Measurements from ENCODE around the gene ST8SIA4.

Gene ST8SIA4

DNA sequence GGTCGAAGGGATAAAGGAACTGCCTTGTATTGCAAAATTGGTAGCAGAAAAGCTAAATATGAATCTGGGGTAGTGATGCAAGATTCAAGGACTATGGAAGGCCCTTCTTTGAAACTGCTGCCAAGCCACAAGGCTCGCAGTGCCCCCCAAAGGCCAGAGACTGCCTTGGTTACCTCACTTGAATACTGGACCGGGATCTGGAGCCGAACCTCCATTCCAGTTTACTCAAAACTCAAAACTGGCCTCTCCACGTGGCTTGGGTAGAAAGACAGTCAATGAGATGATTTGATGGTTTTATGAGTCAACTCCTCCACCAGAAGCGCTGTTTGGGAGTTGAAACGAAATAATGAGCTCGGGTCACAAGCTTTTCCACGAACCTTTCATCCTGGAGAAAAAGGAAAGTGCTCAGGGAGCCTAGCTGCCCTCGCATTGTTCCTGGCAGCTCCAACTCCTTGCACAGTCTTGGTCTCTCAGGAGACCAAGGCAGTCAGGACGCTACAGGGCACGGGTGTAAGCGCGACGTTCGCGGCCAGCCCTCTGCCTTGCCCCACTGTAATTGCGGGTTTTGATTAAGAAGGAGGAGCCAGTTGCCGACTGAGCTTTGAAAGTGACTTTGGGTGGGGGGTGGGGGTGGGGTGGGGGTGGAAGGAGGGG, 2.8 kb downstream of the ST8SIA4 start:
- Histone ChIP-seq H3K4me1 (ENCODE audit: control insufficient read depth, insufficient read depth, low read length, unreplicated experiment) (peaks cover 18% of the 10 kb centered on the region), H3K36me3 (ENCODE audit: insufficient read depth, low read length) (no peaks in the 10 kb centered on the region), H3K27ac (ENCODE audit: low read depth, low read length) (peak overlapping the region; percentile 31), H3K79me2 (ENCODE audit: control insufficient read depth, insufficient read depth, low read length, unreplicated experiment) (no peaks in the 10 kb centered on the region), H2AFZ (ENCODE audit: low read length, unreplicated experiment) (peak overlapping the region; percentile 40), H3K4me3 (ENCODE audit: low read depth, low read length) (peak overlapping the region; percentile 79), H3K27me3 (ENCODE audit: insufficient read depth, low read length) (peaks cover 30% of the 10 kb centered on the region)

DNA sequence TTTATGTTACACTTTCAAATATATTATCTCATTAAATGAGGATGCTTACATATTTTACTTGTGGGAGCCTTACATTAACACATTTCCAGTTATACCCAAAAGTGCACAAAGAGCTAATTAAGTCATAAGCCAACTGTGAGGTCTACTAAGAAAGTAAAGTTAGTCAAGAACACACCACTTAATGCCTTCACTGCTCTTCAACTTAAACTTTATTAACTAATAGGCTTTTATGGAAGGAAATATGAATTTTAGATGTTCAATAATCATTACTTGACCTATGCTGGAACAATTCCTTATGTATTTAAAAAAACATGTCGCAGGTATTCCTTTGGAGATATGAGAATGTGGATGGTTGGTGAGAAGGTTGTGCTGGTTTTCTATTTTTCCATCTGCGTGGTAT, 3.4 kb downstream of the ST8SIA4 start:
- peak overlapping the region; percentile 40 for H2AFZ ChIP-seq (ENCODE audit: low read length, unreplicated experiment)
- H3K27ac ChIP-seq (ENCODE audit: low read depth, low read length), result peak overlapping the region; percentile 31; the same call in 1 of the 2 replicates
- peaks cover 24% of the 10 kb centered on the region for H3K27me3 ChIP-seq (ENCODE audit: insufficient read depth, low read length)

DNA sequence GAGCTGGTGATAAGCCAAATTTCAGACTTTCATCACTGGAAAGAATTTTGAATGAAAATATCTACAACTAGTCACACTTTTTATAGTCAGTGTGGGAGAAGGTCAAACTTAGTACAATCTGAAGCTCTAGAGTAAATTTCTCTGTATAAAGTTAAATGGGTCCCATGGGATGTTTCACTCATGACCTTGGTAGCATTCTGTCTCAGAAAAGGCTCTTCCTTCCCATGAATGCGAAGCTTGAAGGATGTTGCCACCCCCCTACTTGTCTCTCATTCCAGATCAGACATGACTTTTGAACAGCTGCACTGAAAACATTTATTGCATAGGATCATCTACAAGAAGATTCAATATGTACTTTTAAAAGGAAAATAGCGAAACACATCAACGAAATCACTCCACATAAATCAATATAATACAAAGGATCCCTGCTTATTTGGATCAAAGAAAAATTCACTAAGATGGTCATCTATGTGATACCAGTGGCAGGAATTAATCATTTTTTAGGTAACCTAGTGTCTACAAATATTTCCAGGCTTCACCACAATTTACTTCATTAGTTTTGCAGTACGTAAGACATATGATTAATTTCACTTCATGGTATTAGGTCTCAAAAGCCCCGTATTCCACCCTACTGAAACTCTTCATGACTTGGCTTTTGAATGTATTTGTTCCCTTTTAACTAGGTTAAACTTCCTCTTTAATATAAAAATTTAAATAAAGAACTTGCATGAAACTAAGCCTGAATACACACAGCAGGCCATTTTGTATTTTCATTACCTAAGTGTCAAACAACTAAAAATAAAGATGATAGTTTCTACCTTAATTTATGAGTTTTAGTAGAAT, 4.4 kb downstream of the ST8SIA4 start:
- Histone ChIP-seq H2AFZ (ENCODE audit: low read length, unreplicated experiment) (no peak overlapping the region), H3K27me3 (ENCODE audit: insufficient read depth, low read length) (peaks cover 14% of the 10 kb centered on the region), H3K27ac (ENCODE audit: low read depth, low read length) (no peak overlapping the region), H3K79me2 (ENCODE audit: control insufficient read depth, insufficient read depth, low read length, unreplicated experiment) (no peaks in the 10 kb centered on the region), H3K36me3 (ENCODE audit: insufficient read depth, low read length) (no peaks in the 10 kb centered on the region), H3K4me3 (ENCODE audit: low read depth, low read length) (no peak overlapping the region), H3K4me1 (ENCODE audit: control insufficient read depth, insufficient read depth, low read length, unreplicated experiment) (peaks cover 18% of the 10 kb centered on the region)

More for the DNA sequence above, 3.4 kb downstream of the ST8SIA4 start:
- peaks cover 18% of the 10 kb centered on the region for H3K4me1 ChIP-seq (ENCODE audit: control insufficient read depth, insufficient read depth, low read length, unreplicated experiment)
- no peaks in the 10 kb centered on the region for H3K36me3 ChIP-seq (ENCODE audit: insufficient read depth, low read length)
- peak overlapping the region; percentile 79 for H3K4me3 ChIP-seq (ENCODE audit: low read depth, low read length)
- H3K79me2 ChIP-seq (ENCODE audit: control insufficient read depth, insufficient read depth, low read length, unreplicated experiment), result no peaks in the 10 kb centered on the region

DNA sequence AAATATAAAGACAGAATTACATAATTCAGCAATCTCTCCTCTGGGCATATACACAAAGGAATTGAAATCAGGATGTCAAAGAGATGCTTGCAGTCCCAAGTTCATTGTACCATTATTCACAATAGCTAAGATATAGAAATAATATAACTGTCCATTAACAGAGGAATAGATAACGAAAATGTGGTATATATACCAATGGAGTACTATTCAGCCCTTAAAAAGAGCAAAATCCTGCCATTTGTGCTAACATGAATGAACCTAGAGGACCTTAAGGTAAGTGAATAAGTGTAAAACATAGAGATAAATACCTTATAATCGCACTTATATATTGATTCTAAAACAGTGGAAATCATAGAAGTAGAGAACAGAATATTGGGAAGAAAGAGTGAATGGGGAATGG, 7.0 kb downstream of the ST8SIA4 start:
- no peak overlapping the region for H2AFZ ChIP-seq (ENCODE audit: low read length, unreplicated experiment)
- H3K79me2 ChIP-seq (ENCODE audit: control insufficient read depth, insufficient read depth, low read length, unreplicated experiment), result no peaks in the 10 kb centered on the region
- H3K27me3 ChIP-seq (ENCODE audit: insufficient read depth, low read length), result no peaks in the 10 kb centered on the region
- no peak overlapping the region for H3K27ac ChIP-seq (ENCODE audit: low read depth, low read length)
- peaks cover 16% of the 10 kb centered on the region for H3K4me1 ChIP-seq (ENCODE audit: control insufficient read depth, insufficient read depth, low read length, unreplicated experiment)
- H3K4me3 ChIP-seq (ENCODE audit: low read depth, low read length), result no peak overlapping the region
- H3K36me3 ChIP-seq (ENCODE audit: insufficient read depth, low read length), result no peaks in the 10 kb centered on the region

DNA sequence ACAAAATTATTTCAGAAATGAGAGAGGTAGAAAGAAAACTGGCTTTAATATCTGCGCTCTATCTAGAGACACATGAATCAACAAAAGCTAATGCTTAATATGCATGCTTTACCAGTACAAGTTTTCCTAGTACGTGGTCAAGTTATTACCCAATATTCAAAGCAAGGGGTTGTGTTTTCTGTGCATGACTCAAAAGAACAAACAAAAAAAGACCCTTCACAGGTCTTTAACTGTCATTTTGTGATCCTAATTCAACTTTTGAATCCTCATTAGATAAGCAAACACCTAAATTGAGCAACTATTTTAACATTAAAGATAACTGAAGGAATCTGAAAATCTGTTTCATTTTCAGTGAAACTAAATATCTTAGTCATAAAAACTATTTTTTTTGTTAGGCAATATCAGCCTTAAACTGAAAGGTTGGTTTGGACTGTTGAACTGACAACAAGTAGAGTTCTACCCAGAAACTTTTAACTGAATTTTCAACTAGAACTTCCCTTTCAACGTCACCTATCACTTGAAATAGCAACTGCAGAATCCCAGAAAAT, 12.5 kb downstream of the ST8SIA4 start:
- H3K79me2 ChIP-seq (ENCODE audit: control insufficient read depth, insufficient read depth, low read length, unreplicated experiment), result no peaks in the 10 kb centered on the region
- no peaks in the 10 kb centered on the region for H3K36me3 ChIP-seq (ENCODE audit: insufficient read depth, low read length)
- peaks cover 7% of the 10 kb centered on the region for H3K4me1 ChIP-seq (ENCODE audit: control insufficient read depth, insufficient read depth, low read length, unreplicated experiment)
- peak overlapping the region; percentile 76 for H2AFZ ChIP-seq (ENCODE audit: low read length, unreplicated experiment)
- peak overlapping the region; percentile 51 for H3K4me3 ChIP-seq (ENCODE audit: low read depth, low read length)
- no peaks in the 10 kb centered on the region for H3K27me3 ChIP-seq (ENCODE audit: insufficient read depth, low read length)
- H3K27ac ChIP-seq (ENCODE audit: low read depth, low read length), result peak overlapping the region; percentile 36

DNA sequence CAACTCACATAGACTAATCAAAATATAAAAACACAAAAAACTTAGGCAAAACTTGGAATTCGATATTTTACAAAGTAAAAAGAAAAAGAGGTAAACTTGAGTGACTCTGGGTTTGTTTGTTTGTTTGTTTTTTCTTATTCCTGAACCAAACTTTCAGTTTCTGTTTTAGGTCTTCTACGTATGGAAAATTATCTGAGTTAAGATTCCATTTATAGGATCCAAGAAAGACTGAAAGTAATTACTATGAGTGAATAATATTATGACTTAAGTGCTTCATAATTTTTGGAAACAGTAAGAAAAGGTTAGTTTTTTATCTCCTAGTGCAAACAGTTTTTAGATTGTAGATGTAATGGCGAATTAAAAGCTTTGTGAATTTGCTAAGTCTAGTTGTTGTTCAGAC, 13.2 kb downstream of the ST8SIA4 start:
- Histone ChIP-seq H3K4me1 (ENCODE audit: control insufficient read depth, insufficient read depth, low read length, unreplicated experiment) (peaks cover 7% of the 10 kb centered on the region), H3K36me3 (ENCODE audit: insufficient read depth, low read length) (no peaks in the 10 kb centered on the region), H2AFZ (ENCODE audit: low read length, unreplicated experiment) (peak overlapping the region; percentile 76), H3K27ac (ENCODE audit: low read depth, low read length) (peak overlapping the region; percentile 36), H3K27me3 (ENCODE audit: insufficient read depth, low read length) (no peaks in the 10 kb centered on the region), H3K4me3 (ENCODE audit: low read depth, low read length) (peak overlapping the region; percentile 51), H3K79me2 (ENCODE audit: control insufficient read depth, insufficient read depth, low read length, unreplicated experiment) (no peaks in the 10 kb centered on the region)

DNA sequence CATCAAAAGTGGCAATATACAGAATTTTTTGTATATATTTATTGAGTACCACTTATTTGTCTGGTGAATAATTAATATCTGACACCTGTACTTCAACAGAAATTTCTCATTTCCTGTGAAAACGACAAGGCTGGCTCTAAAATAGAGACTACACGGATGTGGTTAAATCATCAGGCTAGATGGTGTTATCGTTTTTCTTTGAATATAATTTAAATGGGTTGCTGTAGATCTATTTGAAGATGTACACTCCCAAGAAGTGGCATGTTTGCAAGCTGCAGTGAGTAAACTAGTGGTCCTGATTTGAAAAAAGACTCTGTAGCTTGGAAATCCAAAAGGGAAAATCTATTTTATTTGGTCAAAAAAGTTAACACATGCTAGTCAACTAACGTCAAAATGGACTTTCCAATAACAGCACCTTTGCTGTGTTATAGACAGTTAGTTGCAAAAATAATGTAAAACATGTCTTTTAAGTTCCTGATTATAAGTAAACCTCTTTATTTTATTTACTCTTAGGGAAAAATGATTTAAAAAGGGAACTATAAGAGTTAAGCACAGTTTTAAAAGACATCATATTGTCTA, 13.8 kb downstream of the ST8SIA4 start:
- H3K27me3 ChIP-seq (ENCODE audit: insufficient read depth, low read length), result no peaks in the 10 kb centered on the region
- peak overlapping the region; percentile 51 for H3K4me3 ChIP-seq (ENCODE audit: low read depth, low read length)
- no peaks in the 10 kb centered on the region for H3K36me3 ChIP-seq (ENCODE audit: insufficient read depth, low read length)
- no peaks in the 10 kb centered on the region for H3K79me2 ChIP-seq (ENCODE audit: control insufficient read depth, insufficient read depth, low read length, unreplicated experiment)
- H3K27ac ChIP-seq (ENCODE audit: low read depth, low read length), result no peak overlapping the region; the same call in 1 of the 2 replicates
- H2AFZ ChIP-seq (ENCODE audit: low read length, unreplicated experiment), result peak overlapping the region; percentile 61
- peaks cover 7% of the 10 kb centered on the region for H3K4me1 ChIP-seq (ENCODE audit: control insufficient read depth, insufficient read depth, low read length, unreplicated experiment)

DNA sequence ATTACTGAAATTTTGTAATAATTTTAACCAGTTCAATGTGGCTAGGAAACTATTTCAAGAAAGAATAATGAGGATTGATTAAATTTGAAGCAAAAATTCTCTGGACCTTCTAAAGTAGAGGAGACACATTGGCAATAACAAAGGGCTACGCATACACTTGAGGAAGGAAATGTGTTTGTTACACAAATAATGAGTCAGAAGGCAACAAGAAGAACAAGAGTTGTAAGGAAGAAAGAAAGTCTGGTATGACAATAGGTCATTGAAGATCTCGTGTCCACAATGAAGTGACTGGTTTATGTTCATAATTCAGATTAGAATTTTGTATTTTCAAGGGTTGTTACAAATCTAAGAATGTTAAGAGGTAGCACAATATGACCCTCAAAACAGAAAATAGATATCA, 25.8 kb downstream of the ST8SIA4 start:
- H3K4me3 ChIP-seq (ENCODE audit: low read depth, low read length), result no peak overlapping the region
- H2AFZ ChIP-seq (ENCODE audit: low read length, unreplicated experiment), result no peak overlapping the region
- peaks cover 3% of the 10 kb centered on the region for H3K4me1 ChIP-seq (ENCODE audit: control insufficient read depth, insufficient read depth, low read length, unreplicated experiment)
- H3K79me2 ChIP-seq (ENCODE audit: control insufficient read depth, insufficient read depth, low read length, unreplicated experiment), result no peaks in the 10 kb centered on the region
- H3K27me3 ChIP-seq (ENCODE audit: insufficient read depth, low read length), result no peaks in the 10 kb centered on the region
- no peak overlapping the region for H3K27ac ChIP-seq (ENCODE audit: low read depth, low read length)
- H3K36me3 ChIP-seq (ENCODE audit: insufficient read depth, low read length), result no peaks in the 10 kb centered on the region

DNA sequence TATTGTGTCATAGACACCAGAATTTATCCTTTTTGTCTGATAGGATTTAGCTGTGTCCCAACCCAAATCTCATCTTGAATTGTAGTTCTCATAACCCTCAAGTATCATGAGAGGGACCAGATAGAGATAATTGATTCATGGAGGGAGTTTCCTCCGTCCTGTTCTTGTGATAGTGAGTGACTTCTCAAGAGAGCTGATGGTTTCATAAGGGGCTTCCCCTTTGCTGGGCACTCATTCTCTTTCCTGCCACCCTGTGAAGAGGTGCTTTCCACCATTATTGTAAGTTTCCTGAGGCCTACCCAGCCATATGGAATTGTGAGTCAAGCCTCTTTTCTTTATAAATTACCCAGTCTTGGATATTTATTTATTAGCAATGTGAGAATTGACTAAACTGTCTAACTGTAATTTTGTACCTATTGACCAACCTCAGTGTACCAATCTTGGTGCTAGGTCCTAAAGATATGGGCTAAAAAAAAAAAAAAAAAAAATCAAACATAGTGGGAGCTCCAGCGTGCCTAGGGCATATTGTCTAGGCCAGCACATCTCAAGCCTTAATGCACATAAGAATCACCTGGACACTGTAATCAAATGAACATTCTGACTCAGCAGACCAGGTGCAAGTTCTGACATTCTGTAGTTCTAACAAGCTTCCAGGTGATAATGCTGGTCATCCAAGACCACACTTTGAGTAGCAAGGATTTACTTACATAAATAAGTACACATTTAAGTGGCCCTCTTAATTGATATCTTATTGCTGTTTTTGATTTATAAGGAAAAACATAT, 30.5 kb downstream of the ST8SIA4 start:
- Histone ChIP-seq H3K27ac (ENCODE audit: low read depth, low read length) (no peak overlapping the region), H3K79me2 (ENCODE audit: control insufficient read depth, insufficient read depth, low read length, unreplicated experiment) (no peaks in the 10 kb centered on the region), H3K36me3 (ENCODE audit: insufficient read depth, low read length) (no peaks in the 10 kb centered on the region), H3K4me3 (ENCODE audit: low read depth, low read length) (no peak overlapping the region), H3K27me3 (ENCODE audit: insufficient read depth, low read length) (no peaks in the 10 kb centered on the region), H3K4me1 (ENCODE audit: control insufficient read depth, insufficient read depth, low read length, unreplicated experiment) (peaks cover 3% of the 10 kb centered on the region), H2AFZ (ENCODE audit: low read length, unreplicated experiment) (no peak overlapping the region)

DNA sequence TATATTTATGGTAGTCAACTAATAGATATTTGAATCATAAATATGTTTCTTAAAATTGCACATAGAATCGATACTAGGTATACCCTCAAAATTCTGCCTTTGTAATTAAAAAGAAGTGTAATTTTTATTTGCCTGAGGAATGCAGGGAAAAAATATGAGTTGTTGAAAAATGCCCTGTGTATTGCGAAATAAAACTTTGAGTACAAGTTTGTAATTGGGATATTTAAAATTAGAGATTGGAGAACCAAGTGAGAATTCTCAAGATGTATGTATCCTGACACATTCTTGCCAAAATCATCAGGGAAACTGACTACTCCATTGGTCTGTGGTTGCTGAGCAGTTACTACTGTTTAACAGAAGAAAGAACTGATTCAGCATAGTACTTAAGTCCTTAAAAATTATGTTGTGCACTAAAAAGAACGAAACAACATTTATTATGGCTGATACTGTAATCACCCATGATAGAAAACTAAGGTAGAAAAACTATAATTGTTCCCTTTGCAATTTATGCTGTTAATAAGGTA, 36.0 kb downstream of the ST8SIA4 start:
- Histone ChIP-seq H3K36me3 (ENCODE audit: insufficient read depth, low read length) (no peaks in the 10 kb centered on the region), H2AFZ (ENCODE audit: low read length, unreplicated experiment) (no peak overlapping the region), H3K4me3 (ENCODE audit: low read depth, low read length) (no peak overlapping the region), H3K27ac (ENCODE audit: low read depth, low read length) (no peak overlapping the region), H3K79me2 (ENCODE audit: control insufficient read depth, insufficient read depth, low read length, unreplicated experiment) (no peaks in the 10 kb centered on the region), H3K4me1 (ENCODE audit: control insufficient read depth, insufficient read depth, low read length, unreplicated experiment) (no peaks in the 10 kb centered on the region), H3K27me3 (ENCODE audit: insufficient read depth, low read length) (no peaks in the 10 kb centered on the region)
